HG03139 (cell line): ENCODE data around the gene TMEM266.

Experiments
- ATAC-seq: cut with Tn5 transposase; IDR thresholded peaks from one replicate; pipeline ENCODE4 v1.9.1; 2021; ENCODE audit not compliant: unreplicated experiment

The TMEM266 gene

GRCh38 chr15:76123031-76123430 lies 63.2 kb downstream of the TMEM266 start:
- ATAC-seq = no peak

DNA sequence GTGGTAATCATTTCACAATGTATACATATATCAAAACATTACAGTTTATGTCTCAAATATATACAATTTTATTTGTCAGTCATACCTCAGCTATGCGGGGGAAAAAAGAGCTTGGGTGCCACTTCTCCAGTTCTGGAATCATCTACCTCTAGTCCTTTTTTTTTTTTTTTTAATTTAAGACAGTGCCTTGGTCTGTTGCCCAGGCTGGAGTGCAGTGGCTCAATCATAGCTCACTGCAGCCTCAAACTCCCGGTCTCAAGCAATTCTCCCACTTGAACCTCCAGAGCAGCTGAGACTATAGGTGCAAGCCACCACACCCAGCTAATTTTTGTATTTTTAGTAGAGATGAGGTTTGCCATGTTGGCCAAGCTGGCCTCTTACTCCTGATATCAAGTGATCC lies 67.4 kb downstream of the TMEM266 start:
- ATAC-seq = no peak

- ATAC-seq = no peak
Measured at GRCh38 chr15:76127880-76128279, 68.1 kb downstream of the TMEM266 start.

- ATAC-seq = no peak
Measured at GRCh38 chr15:76134537-76134936, 74.8 kb downstream of the TMEM266 start.

DNA sequence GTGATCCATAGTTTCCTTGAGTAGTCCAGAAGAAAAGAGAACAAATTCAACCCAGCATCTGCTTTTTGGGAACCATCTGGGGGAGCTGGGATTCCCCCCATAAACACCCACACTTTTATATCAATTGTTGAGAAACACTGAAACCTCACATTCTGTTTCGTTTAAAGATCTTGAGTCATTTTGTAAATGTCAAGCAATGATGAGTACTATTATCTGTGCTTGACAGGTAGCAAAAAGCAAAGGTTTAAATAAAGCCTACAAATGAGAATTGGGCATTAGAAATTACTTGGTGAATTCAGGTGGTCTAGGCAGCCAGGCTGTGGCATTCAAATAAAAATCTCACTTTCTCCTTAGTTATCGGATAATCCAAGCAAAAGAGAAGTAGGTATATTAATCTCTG lies 75.7 kb downstream of the TMEM266 start:
- ATAC-seq = no peak

GRCh38 chr15:76138436-76138835 lies 78.7 kb downstream of the TMEM266 start:
- ATAC-seq = no peak

DNA sequence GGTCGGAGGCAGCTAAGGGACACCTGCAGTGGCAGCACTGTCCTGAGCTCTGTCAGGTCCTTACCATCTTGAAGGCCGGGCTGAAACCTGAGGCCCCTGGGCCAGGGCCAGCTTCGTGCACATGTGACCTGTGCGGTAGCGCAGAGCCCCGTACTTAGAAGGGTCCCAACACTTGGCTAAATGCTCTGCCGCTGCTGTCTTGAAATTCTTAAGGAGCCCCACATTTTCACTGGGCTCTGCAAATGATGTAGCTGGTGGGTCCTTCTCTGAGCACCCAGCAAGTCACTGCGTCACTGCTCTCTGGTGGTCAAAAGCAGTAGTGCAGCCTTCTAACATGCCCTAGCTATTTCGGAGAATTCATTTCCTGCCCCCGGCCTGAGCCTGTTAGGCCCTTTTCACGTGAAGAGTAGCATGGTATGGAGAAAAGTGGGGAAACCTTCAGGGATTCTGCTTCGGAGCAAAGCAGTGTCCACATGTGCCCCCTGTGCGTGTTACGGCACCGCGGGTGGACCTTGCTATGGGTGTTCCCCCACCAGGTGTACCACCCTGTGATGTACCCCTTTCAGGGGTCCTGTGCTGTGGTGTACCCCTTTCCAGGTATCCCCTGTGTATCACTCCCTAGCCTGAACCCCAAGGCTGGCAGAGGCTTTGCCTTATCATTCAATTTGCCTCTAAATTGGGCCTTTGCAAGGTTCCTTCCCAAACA lies 79.7 kb downstream of the TMEM266 start:
- ATAC-seq = peak; percentile 56

DNA sequence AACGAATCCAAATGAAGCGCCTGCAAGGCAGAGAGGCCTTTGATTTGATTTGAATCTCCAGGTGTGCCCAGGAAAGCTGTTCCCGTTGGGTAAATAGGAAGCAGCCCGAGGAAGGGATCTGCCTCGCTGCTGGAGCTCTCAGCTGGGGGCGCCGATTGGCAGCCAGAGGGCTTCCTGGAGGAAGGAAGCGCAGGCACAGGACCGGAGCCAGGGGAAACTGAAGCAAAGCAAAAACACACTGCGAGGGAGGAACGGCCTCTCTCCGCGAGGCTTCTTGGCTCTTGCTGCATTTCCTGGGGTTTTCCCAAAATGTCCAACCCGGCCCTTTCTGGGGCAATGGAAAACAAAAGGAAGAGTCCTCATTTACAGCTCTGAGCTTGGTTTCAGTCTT lies 80.3 kb downstream of the TMEM266 start:
- no peak for ATAC-seq

- no peak for ATAC-seq
Measured at GRCh38 chr15:76146812-76147211, 87.0 kb downstream of the TMEM266 start.

DNA sequence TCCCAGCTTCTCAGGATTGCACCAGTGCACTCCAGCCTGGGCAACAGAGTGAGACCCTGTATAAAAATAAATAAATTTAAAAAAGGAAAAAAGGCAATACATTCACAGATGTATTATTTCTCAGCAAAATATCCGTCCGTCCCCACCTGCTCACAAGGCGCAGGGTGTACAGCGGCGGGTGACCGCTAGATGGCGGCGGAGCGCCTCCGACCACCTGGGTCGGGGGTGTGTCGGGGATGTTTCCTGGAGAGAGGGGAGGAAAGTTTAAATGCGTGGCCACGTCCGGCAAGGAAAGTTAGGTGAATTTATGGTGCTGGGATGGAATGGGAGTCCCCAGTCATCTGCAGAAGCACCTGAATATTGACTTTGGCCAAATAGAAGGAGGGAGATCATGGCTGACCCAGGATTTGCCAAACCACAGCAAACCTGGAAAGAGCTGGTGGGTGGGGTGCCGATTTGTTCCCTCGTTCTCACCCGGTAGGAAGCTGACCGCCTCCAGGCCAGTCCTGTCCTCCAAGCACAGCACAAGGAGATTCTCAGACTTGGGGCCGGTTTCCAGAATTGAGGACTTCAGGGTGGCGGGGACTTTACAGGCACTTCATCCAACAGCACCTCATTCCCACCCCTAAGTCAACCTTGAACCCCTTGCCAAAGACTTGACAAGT lies 88.3 kb downstream of the TMEM266 start:
- ATAC-seq = no peak

- ATAC-seq = no peak
Measured at GRCh38 chr15:76149291-76149915, 89.6 kb downstream of the TMEM266 start.

- ATAC-seq = peak; percentile 13
Measured at GRCh38 chr15:76150513-76150912, 90.7 kb downstream of the TMEM266 start.

GRCh38 chr15:76150971-76151598 lies 91.3 kb downstream of the TMEM266 start:
- peak; percentile 67 for ATAC-seq

GRCh38 chr15:76151599-76151974 lies 91.8 kb downstream of the TMEM266 start:
- no peak for ATAC-seq

DNA sequence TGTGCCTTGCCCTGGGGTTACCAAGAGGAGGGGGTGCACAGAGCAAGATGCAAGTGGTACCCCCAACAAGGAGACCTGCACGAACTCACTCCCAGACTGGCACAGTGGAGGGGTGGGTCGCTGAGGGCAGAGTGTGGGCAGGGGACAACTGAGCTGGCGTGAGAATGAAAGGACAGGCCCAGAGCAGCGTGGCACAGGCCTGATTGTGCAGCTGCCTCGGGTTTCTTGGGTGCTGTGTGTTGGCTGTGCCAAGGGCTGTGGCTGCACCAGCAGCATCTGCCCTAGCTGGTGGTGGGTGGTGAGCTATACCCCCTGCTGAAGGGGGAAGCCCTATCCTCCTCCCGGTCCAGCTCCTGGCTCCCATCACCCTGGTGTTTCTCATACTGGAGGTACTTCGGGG lies 92.4 kb downstream of the TMEM266 start:
- ATAC-seq = no peak

DNA sequence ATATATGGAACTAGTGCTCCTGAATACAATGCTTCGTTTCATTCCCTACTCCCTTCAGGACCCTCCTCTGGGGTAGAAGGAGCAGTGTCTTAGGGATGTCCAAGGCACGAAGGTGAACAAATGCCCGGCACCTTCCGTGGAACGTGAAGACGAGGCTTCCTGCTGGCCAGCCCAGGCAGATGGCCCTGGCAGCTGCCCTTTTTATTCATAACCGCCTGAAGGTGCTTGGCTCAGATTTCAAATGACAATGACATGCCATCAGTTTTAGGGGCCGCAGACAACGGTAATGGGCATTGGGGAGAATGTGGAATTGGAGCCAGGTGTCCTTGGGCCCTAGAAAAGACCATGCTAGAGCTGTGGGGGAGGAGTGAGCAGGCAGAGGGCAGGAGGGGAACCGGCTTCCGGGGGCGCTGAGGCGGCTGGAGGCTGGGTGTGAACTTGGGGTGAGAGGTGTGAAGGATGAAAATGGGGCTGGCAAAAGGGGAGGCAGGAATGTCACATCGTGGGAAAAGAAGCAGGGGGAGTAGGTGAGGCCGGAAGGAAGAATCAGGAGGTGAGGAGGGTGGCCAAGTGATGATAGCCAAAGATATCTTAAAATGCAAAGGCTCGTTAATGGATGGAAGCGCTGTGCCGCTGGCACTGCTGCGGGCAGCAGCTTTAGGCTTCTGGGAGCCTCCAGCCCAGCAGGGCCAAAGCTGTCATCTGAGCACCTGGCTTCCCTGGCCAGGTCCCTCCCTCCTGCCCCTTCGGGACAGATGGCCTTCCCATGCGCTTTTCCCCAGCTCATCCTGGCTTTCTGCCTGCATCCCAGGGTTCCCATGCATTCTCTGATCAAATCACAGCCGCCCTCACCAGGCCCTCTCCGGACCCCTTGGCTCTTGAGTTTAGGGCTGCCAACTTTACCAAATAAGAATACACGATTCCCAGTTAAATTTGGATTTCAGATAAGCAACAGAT lies 93.7 kb downstream of the TMEM266 start:
- ATAC-seq = no peak

- ATAC-seq = no peak
Measured at GRCh38 chr15:76155731-76156130, 95.9 kb downstream of the TMEM266 start.

GRCh38 chr15:76158226-76158625 lies 98.4 kb downstream of the TMEM266 start:
- no peak for ATAC-seq

GRCh38 chr15:76158815-76159214 lies 99.0 kb downstream of the TMEM266 start:
- ATAC-seq = no peak

DNA sequence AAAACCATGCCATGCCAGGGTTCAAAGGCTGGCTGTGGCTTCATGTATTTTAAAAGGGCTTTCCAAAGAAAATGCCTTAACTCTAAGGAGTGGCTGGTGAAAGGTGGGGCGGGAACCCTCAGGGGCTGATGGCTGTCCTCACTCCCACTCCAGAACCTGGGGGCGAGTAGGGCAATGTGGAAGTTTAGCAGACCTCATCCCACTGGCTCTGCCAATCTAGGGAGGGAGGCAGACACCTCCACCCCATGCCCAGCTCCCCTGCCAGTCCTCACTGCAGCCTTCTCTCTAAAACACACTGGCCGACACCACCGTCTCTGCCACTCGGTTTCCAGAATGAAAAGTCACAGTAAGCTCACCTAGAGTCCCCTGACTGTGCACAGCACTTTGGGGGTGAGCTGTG lies 99.5 kb downstream of the TMEM266 start:
- no peak for ATAC-seq
